ENCODE measurements around the gene PARS2. TPM values are rescaled to one million over a fixed set of nuclear protein-coding genes. Genes with fewer than 3 reads are reported as not detected.

PARS2 gene
- total and polyA plus RNA-seq, 2 experiments from 2014 or later: 11.9 to 17.7 TPM

GRCh38 chr1:54710434-54710833, 53.9 kb downstream of the PARS2 start:
- H3K4me1 ChIP-seq (ENCODE audit: low read depth): no peaks in the 10 kb centered on the region
- no peaks in the 10 kb centered on the region for H3K9me3 ChIP-seq (ENCODE audit: low read depth)
- no peaks in the 10 kb centered on the region for H3K27me3 ChIP-seq
- TF ChIP-seq CTCF (IDR thresholded peaks at IDR 0.05; ENCODE audit: low read depth, low read length): no peak
- no peak overlapping the region for H3K27ac ChIP-seq
- H3K4me3 ChIP-seq: no peak overlapping the region
- no peaks in the 10 kb centered on the region for H3K36me3 ChIP-seq
- no peak for DNase-seq (ENCODE audit: low read depth in 1 of 2, low spot score in 1 of 2)

GRCh38 chr1:54709547-54710292, 54.6 kb downstream of the PARS2 start:
- no peaks in the 10 kb centered on the region for H3K9me3 ChIP-seq (ENCODE audit: low read depth)
- H3K4me3 ChIP-seq: no peak overlapping the region
- DNase-seq (ENCODE audit: low read depth in 1 of 2, low spot score in 1 of 2): no peak
- H3K4me1 ChIP-seq (ENCODE audit: low read depth): no peaks in the 10 kb centered on the region
- no peak for TF ChIP-seq CTCF (IDR thresholded peaks at IDR 0.05; ENCODE audit: low read depth, low read length)
- no peaks in the 10 kb centered on the region for H3K36me3 ChIP-seq
- no peaks in the 10 kb centered on the region for H3K27me3 ChIP-seq
- H3K27ac ChIP-seq: no peak overlapping the region

- Histone ChIP-seq H3K9me3 (ENCODE audit: low read depth) (no peaks in the 10 kb centered on the region), H3K4me1 (ENCODE audit: low read depth) (no peaks in the 10 kb centered on the region), H3K27me3 (no peaks in the 10 kb centered on the region), H3K4me3 (no peak overlapping the region), H3K27ac (no peak overlapping the region), H3K36me3 (no peaks in the 10 kb centered on the region)
- DNase-seq (ENCODE audit: low read depth in 1 of 2, low spot score in 1 of 2): no peak
- TF ChIP-seq CTCF (IDR thresholded peaks at IDR 0.05; ENCODE audit: low read depth, low read length): no peak
Observed at GRCh38 chr1:54708385-54708784, 55.9 kb downstream of the PARS2 start.

Other genes starting within 250 kb of the PARS2 start
- 16.9 and 33.4 TPM in 2 replicates for gene ACOT11, start 216.3 kb downstream of the PARS2 start, total RNA-seq
- gene ACOT11, start 216.3 kb downstream of the PARS2 start, polyA plus RNA-seq: 23.8 and 24.2 TPM in 2 replicates
- 0.07 and 0.21 TPM in 2 replicates for gene FAM151A, start 141.0 kb downstream of the PARS2 start, total RNA-seq
- 0.18 and 0.32 TPM in 2 replicates for gene FAM151A, start 141.0 kb downstream of the PARS2 start, polyA plus RNA-seq
- gene MROH7, start 122.7 kb downstream of the PARS2 start, total RNA-seq: 9.4 and 22.4 TPM in 2 replicates
- 7.0 and 10.0 TPM in 2 replicates for gene MROH7, start 122.7 kb downstream of the PARS2 start, polyA plus RNA-seq
- gene TTC4, start 48.7 kb downstream of the PARS2 start, total RNA-seq: 19.8 and 20.5 TPM in 2 replicates
- gene TTC4, start 48.7 kb downstream of the PARS2 start, polyA plus RNA-seq: 23.5 and 26.0 TPM in 2 replicates
- gene TTC22, start 36.8 kb upstream of the PARS2 start, total RNA-seq: 0.04 TPM in 1 of 2 replicates, not detected in the other
- not detected in 2 replicates for gene TTC22, start 36.8 kb upstream of the PARS2 start, polyA plus RNA-seq
- gene DHCR24, start 122.7 kb upstream of the PARS2 start, total RNA-seq: 144 and 317 TPM in 2 replicates
- 59.8 and 181 TPM in 2 replicates for gene DHCR24, start 122.7 kb upstream of the PARS2 start, polyA plus RNA-seq
- gene TMEM61, start 216.1 kb upstream of the PARS2 start, total RNA-seq: not detected in 2 replicates
- not detected in 2 replicates for gene TMEM61, start 216.1 kb upstream of the PARS2 start, polyA plus RNA-seq
- not detected in 2 replicates for gene BSND, start 234.4 kb upstream of the PARS2 start, total RNA-seq
- not detected in 2 replicates for gene BSND, start 234.4 kb upstream of the PARS2 start, polyA plus RNA-seq

Measured in cardiac muscle cell (in vitro differentiated cells and primary cell).